ENCODE measurements around the gene AFF3.

- no peak for TF ChIP-seq CTCF (IDR thresholded peaks at IDR 0.05; ENCODE audit: low read length)
- TF ChIP-seq EZH2 (IDR thresholded peaks at IDR 0.05; ENCODE audit: borderline replicate concordance, low read length), result no peak
Observed at GRCh38 chr2:99863236-99863902, 279.0 kb downstream of the AFF3 start.

Measured in OCI-LY1 (cell line).